ENCODE measurements around the gene SPTLC2. TPM values are rescaled to one million over a fixed set of nuclear protein-coding genes. Genes with fewer than 3 reads are reported as not detected.

The SPTLC2 gene
- total RNA-seq, 1 donor from 2014 or later: 42.8 TPM

DNA sequence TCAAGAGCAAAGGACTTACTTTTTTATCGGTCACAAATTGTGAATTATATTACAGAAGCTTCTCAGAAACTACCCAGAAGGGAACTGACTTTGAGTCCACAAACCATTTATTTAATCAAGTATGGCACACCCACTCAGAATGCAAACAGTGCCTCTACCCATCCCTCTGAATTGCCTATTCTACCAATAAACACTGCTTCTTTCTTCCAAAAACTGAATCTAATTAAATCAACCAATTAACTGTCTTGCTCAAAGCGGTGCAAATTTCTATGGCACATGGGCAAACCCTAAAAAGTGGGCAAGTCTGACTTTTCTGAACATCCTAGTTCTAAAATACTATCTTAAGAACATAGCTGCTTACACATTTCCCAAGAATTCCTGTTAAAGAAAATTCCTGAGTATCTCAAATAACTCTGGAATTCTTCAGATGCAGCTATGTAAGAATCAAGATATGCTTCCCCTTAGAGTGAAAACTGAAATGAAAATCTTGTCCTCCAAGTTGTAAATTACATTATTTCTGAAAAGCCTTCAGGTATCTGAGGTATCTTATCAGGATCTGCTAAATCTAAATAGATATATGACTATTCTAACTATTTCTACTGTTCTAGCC lies 4.3 kb downstream of the SPTLC2 start:
- no peak overlapping the region for H3K4me3 ChIP-seq (ENCODE audit: low read depth, low read length)
- DNase-seq (ENCODE audit: low read depth): no peak
- TF ChIP-seq, protein P1, sequence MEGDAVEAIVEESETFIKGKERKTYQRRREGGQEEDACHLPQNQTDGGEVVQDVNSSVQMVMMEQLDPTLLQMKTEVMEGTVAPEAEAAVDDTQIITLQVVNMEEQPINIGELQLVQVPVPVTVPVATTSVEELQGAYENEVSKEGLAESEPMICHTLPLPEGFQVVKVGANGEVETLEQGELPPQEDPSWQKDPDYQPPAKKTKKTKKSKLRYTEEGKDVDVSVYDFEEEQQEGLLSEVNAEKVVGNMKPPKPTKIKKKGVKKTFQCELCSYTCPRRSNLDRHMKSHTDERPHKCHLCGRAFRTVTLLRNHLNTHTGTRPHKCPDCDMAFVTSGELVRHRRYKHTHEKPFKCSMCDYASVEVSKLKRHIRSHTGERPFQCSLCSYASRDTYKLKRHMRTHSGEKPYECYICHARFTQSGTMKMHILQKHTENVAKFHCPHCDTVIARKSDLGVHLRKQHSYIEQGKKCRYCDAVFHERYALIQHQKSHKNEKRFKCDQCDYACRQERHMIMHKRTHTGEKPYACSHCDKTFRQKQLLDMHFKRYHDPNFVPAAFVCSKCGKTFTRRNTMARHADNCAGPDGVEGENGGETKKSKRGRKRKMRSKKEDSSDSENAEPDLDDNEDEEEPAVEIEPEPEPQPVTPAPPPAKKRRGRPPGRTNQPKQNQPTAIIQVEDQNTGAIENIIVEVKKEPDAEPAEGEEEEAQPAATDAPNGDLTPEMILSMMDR (conservative IDR thresholded peaks at IDR 0.05; ENCODE audit: low read depth, low read length): no peak

DNA sequence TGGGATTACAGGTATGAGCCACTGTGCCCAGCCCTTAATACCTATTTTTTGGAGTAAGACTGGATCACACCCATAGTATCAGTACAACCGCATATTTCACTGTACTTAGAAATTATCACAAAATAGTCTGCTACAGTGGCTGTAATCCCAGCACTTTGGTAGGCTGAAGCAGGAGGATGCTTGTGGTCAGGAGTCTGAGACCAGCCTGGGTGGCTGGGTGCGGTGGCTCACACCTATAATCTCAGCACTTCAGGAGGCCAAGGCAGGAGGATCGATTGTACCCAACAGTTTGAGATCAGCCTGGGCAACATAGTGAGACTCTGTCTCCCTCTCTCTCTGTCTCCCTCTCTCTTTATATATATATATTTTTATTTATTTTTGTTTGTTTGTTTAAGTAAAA lies 5.9 kb downstream of the SPTLC2 start:
- TF ChIP-seq, protein P1 (conservative IDR thresholded peaks at IDR 0.05; ENCODE audit: low read depth, low read length): no peak
- H3K4me3 ChIP-seq (ENCODE audit: low read depth, low read length): no peak overlapping the region
- no peak for DNase-seq (ENCODE audit: low read depth)

DNA sequence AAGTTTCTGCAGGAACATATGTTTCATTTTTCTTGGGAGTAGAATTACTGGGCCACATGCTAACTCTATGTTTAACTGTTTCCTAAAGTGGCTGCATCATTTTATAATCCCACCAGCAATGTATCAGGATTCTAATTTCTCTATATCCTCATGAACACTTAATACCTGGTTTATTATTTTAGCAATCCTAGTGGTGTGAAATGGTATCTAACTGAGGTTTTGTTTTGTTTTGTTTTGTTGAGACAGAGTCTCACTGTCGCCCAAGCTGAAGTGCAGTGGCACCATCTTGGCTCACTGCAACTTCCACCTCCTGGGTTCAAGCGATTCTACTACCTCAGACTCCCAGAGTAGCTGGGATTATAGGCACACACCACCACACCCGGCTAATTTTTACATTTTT lies 6.5 kb downstream of the SPTLC2 start:
- TF ChIP-seq, protein P1 (conservative IDR thresholded peaks at IDR 0.05; ENCODE audit: low read depth, low read length): no peak
- H3K4me3 ChIP-seq (ENCODE audit: low read depth, low read length): no peak overlapping the region
- DNase-seq (ENCODE audit: low read depth): no peak

DNA sequence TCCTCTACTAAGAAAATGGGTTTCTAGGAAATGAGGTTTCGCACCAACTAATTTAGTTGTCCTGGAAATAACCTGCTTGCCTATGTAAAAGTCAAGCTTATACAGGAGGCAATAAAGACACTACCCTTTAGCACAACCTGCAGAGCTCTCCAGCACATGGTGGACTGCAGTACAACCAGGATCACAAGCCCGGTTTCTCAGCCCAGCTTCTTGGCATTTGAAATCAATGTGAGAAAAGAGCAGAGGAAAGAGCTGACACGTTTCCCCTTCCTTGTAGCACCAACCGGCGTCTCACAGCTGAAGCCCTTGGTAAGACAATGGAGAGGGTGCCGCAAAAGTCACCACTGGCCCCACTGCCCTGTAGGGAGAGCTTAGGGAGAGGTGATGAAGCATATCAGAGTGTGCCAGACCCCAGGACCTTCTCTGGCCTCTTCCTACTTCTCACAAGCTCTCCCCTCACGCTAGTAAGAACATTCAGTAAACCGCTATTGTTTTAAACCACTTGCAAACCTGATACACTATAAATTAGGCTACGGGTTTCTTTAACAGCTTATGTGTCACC lies 8.6 kb downstream of the SPTLC2 start:
- no peak overlapping the region for H3K4me3 ChIP-seq (ENCODE audit: low read depth, low read length)
- DNase-seq (ENCODE audit: low read depth): no peak
- TF ChIP-seq, protein P1 (conservative IDR thresholded peaks at IDR 0.05; ENCODE audit: low read depth, low read length): no peak

DNA sequence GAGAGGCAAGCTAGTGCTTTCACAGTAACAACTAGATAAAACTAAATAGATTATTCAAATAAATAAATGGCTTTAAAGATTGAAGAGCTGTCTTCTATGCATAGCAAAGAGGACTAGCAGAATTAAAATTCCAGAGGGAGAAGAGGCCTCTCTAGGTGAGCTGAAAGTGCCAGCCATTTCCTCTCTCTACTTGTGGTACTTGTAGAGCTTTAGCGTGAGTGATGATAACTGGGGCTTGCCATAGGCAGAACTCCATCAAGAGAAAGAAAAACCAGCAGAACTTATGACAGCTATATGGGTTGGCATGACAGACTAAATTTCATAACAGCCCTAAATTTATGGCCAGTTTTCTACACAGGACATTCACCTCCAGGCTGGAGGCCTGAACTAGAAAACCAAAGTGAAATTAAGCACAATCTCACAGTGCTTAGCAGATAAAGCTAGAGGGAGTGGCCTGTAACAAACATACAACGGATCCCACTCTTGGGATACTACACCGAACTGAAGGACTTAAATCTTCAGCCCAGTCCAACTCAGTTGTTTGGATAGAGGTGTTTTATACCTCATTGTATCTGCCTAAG lies 11.0 kb downstream of the SPTLC2 start:
- DNase-seq (ENCODE audit: low read depth): no peak
- no peak overlapping the region for H3K4me3 ChIP-seq (ENCODE audit: low read depth, low read length)
- TF ChIP-seq, protein P1 (conservative IDR thresholded peaks at IDR 0.05; ENCODE audit: low read depth, low read length): no peak

DNA sequence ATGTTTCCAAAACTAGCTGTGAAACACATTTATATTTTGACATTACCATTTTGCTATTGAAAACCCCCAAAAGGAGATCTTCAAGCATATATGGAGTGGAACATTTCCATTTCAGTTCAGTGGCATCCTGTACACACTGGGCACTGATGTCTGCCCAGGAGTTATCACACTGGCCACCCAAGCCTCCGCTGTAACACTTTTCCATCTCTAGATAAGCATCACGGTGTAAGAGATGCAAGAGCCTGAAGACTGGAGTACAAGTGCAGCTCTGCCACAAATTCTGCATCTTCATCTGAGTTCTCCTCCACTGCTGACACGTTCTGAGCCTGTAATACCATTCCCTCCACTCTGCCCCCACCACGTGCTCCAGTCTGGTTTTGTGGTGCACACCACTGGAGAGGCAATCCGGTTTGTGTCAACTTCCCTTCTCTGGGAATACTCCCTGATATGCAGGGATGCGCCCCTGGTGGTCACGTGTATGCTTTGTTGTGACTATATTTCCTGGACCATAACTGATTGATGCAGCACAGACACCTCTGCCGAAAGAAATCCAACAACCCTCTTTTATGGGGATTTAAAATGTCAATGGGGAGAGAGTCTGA lies 12.7 kb downstream of the SPTLC2 start:
- DNase-seq (ENCODE audit: low read depth): no peak
- TF ChIP-seq, protein P1 (conservative IDR thresholded peaks at IDR 0.05; ENCODE audit: low read depth, low read length): peak; percentile 59
- H3K4me3 ChIP-seq (ENCODE audit: low read depth, low read length): no peak overlapping the region
